Measurements from ENCODE around the gene RFPL3.
"Not testable (repeated sequence)": the region's sequence is repeated elsewhere in the genome, so short reads cannot be mapped to it uniquely, and the experiment has no call there.

The RFPL3 gene

DNA sequence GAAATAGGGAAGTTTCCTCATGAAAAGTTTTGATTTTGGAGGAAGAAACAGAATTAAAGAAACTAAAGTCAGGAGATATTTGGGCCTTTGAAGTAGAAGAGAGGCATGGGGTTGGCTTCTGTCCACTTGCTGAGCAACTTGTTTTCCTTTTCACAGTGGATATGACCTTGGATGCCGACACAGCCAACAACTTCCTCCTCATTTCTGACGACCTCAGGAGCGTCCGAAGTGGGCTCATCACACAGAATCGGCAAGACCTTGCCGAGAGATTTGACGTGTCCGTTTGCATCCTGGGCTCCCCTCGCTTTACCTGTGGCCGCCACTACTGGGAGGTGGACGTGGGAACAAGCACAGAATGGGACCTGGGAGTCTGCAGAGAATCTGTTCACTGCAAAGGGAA is 2.4 kb downstream of the RFPL3 start:
- H3K9me3 Mint-ChIP-seq, H3K4me3 Mint-ChIP-seq, H3K4me1 Mint-ChIP-seq, H3K36me3 Mint-ChIP-seq, H3K27me3 Mint-ChIP-seq, H3K27ac Mint-ChIP-seq: not testable (repeated sequence)

DNA sequence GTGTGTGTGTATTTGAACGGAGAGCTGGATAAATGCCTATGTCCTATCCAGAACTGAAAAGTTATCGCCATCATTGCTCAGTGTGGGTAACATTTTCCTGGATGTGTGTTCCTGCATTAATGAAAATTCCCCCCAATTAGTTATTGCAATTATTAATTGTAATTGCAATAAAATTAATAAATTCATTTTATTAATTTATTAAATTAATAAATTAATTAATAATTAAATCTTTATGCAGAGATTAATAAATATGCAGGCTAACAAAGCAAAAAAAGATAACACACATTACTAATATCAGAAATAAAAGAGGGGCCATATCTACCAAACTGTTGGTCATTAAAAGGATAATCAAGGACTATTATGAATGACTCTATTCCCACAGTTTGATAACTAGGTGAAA is 3.6 kb downstream of the RFPL3 start:
- Mint-ChIP-seq H3K9me3 (no peaks in the 10 kb centered on the region), H3K4me3 (no peak overlapping the region), H3K27me3 (no peaks in the 10 kb centered on the region), H3K36me3 (peaks cover 5% of the 10 kb centered on the region), H3K27ac (no peak overlapping the region), H3K4me1 (no peaks in the 10 kb centered on the region)

DNA sequence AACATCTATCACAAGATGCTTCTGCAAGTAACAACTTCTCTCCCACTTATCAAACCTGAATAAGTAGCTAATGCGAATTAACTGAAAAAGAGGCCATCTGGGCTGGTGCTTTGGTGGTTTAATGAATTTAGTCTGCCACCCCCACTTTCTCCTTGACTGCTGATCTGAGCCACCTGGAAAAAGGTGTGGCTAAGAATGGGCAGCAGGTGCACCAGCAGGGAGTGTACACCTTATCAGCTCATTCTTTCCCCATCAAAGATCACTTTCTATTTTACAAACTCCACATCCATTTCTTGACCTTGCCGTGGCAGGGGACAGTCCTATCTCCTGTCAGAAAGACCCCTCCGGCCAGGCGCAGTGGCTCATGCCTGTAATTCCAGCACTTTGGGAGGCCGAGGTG is 6.5 kb downstream of the RFPL3 start:
- peaks cover 10% of the 10 kb centered on the region for H3K36me3 Mint-ChIP-seq
- no peaks in the 10 kb centered on the region for H3K9me3 Mint-ChIP-seq
- H3K4me1 Mint-ChIP-seq = no peaks in the 10 kb centered on the region
- no peak overlapping the region for H3K27ac Mint-ChIP-seq
- H3K27me3 Mint-ChIP-seq = no peaks in the 10 kb centered on the region
- no peak overlapping the region for H3K4me3 Mint-ChIP-seq

DNA sequence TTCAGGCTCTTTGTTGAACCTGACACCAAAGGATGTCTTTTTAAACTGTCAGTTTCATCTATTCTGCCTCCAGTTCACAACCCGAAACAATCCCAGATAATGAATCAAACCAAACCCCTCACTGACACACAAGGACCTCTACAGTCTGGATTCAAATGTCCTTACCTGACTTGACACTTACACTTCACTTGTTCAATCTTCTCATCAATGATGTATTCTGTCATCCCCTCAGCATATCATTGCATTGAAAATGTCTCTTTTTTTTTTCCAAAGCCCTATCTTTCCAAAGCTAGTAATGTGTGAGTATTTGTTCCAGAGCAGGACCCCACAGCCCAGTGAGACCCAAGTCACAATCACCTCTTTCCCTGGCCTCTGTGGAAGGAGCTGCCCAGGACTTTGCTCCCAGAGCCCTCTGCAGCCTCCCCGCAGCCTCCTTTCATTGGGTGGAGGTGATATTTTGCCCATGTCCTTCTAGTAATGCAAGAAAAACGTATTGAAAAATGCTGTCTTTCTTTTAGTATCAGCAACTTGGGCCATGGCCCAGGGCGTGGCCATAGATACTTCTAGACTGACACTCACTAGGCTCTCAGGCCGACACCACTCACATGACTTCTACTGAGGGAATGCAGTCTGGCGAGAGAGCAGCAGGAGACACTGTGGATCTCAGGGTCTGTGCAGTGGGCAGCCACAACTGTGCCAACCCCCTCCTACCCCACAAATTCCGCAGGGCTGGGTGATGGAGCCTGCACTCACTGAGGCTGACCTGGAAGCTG is 18.2 kb downstream of the RFPL3 start:
- Mint-ChIP-seq H3K27me3 (no peaks in the 10 kb centered on the region), H3K27ac (no peak overlapping the region), H3K4me1 (no peaks in the 10 kb centered on the region), H3K9me3 (no peaks in the 10 kb centered on the region), H3K36me3 (peaks cover 3% of the 10 kb centered on the region), H3K4me3 (no peak overlapping the region)

DNA sequence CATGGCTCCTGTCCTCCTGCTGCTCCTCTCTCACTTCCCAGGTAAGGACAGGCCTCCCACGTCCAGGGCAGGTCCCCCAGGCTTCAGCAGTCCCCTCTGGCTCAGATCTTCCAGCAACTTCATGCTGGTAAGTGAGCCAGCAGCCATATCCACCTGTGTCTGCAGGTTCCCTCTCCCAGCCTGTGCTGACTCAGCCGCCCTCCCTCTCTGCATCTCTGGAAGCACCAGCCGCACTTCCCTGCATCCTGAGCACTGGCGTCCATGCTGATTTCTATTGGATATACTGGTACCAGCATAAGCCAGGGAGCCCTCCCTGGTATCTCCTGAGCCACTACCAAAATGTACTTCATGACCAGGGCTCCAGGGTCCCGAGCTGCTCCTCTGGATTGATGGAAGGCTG is 19.0 kb downstream of the RFPL3 start:
- Mint-ChIP-seq H3K36me3 (peaks cover 3% of the 10 kb centered on the region), H3K4me3 (no peak overlapping the region), H3K27ac (no peak overlapping the region)

DNA sequence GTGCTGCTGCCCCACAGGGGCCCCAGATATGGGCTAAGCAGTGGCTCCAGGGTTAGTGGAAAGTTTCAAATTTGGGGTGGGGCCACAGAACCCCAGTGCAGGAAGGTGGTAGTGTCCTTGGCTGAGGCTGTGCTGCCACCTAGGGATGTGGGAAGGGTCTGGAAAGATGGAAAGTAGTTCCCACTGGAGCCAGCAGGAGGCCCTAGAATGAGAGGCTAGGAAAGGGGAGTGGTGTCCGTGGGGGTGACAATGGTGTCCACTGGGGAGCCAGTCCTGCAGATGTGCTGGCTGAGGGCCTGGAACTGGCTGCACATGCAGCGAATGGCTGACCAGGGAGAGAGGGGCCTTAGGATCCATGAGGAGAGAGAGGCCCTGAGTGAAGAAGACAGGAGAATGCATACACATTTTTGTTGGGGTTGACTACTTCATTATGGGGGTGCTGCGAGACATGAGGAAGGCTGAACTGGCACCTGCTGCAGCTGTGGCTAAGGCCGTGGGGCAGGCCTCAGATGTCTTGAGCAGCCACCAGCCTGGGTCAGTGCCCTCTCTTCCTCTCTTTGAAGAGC is 21.1 kb downstream of the RFPL3 start:
- Mint-ChIP-seq H3K9me3 (no peaks in the 10 kb centered on the region), H3K4me1 (no peaks in the 10 kb centered on the region), H3K4me3 (no peak overlapping the region), H3K36me3 (peaks cover 3% of the 10 kb centered on the region), H3K27ac (no peak overlapping the region), H3K27me3 (no peaks in the 10 kb centered on the region)

More for the DNA sequence above, 19.0 kb downstream of the RFPL3 start:
- H3K9me3 Mint-ChIP-seq = no peaks in the 10 kb centered on the region
- H3K27me3 Mint-ChIP-seq = no peaks in the 10 kb centered on the region
- H3K4me1 Mint-ChIP-seq = no peaks in the 10 kb centered on the region

DNA sequence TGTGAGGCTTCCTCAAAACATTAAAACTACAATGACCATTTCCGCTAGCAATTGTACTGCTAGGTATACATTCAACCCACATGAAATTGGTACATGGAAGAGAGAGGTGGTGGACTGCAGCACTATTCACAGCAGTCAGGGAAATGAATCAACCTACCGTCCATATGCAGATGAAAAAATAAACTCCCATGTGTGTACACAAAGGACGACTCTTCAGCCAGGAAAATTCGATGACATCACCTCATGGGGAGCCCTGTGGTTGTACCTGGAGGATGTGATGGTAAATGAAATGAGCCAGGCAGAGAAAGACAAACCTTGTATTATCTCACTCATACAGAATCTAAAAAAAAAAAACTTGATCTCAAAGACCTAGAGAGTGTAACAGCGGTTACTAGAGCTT is 23.3 kb downstream of the RFPL3 start:
- no peaks in the 10 kb centered on the region for H3K9me3 Mint-ChIP-seq
- no peak overlapping the region for H3K4me3 Mint-ChIP-seq
- H3K27me3 Mint-ChIP-seq = no peaks in the 10 kb centered on the region
- peaks cover 5% of the 10 kb centered on the region for H3K36me3 Mint-ChIP-seq
- no peaks in the 10 kb centered on the region for H3K4me1 Mint-ChIP-seq
- no peak overlapping the region for H3K27ac Mint-ChIP-seq

DNA sequence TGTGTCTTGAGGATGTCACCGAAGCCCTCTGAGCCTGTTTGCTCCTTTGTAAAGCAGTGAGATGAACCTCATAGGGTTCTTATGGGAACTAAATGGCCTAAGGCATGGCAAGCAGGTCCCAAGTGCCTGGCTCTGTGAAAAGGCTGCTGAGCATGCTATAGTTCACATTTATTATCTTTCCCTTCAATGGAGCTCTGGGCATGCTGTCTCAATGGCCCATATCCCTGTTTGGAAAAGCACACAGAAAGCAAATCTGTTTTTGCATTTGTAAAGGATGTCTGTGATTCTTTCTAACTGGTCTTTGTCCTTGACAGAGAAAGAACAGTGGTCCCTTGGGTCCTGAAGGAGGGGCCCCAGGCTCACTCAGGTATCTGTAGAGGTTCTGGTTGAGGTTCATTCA is 28.0 kb downstream of the RFPL3 start:
- peaks cover 7% of the 10 kb centered on the region for H3K36me3 Mint-ChIP-seq
- H3K9me3 Mint-ChIP-seq = no peaks in the 10 kb centered on the region
- no peak overlapping the region for H3K27ac Mint-ChIP-seq
- no peaks in the 10 kb centered on the region for H3K27me3 Mint-ChIP-seq
- H3K4me1 Mint-ChIP-seq = no peaks in the 10 kb centered on the region
- no peak overlapping the region for H3K4me3 Mint-ChIP-seq

DNA sequence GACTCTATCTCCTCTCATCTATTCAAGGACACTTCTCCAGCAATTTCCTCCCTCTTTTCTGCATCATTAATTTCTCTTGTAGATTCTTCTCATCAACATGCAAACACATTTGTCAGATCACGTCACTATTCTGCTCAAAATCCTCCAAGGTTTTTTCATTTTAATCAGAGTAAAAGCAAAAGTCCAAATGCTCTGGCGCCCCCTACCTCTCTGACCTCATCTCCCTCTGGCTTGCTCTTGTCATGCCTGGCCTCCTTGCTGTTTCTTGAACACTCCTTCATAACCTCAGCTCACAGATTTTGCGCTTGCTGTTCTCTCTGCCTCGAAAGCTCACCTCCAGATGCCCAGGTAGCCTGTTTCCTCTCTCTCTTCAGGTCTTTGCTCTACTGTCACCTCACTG is 32.0 kb downstream of the RFPL3 start:
- H3K4me1 Mint-ChIP-seq = no peaks in the 10 kb centered on the region
- H3K9me3 Mint-ChIP-seq = no peaks in the 10 kb centered on the region
- H3K27ac Mint-ChIP-seq = peak overlapping the region; percentile 77
- no peaks in the 10 kb centered on the region for H3K27me3 Mint-ChIP-seq
- no peak overlapping the region for H3K4me3 Mint-ChIP-seq
- peaks cover 16% of the 10 kb centered on the region for H3K36me3 Mint-ChIP-seq

DNA sequence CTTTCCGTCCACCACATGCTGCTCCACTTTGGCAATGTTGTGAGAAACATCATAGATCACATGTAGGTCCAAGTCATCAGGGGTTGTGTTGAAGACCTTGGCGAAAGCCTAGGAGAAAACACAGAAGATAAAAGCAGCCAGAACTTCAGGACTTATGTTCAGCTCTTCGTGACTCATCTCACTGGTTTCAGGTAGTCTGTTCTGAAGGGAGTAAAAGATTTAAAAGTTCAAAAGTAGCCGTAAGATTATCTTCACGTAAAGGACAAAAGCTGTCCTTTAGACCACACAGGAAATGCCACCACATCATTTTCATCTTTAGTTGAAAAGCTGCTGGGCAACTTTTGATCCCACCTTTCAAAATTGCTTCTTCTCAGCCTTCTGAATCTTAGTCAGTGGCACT is 37.4 kb downstream of the RFPL3 start:
- Mint-ChIP-seq H3K9me3 (no peaks in the 10 kb centered on the region), H3K4me1 (peaks cover 5% of the 10 kb centered on the region), H3K27me3 (no peaks in the 10 kb centered on the region), H3K36me3 (peaks cover 21% of the 10 kb centered on the region), H3K4me3 (no peak overlapping the region), H3K27ac (peak overlapping the region; percentile 30)

DNA sequence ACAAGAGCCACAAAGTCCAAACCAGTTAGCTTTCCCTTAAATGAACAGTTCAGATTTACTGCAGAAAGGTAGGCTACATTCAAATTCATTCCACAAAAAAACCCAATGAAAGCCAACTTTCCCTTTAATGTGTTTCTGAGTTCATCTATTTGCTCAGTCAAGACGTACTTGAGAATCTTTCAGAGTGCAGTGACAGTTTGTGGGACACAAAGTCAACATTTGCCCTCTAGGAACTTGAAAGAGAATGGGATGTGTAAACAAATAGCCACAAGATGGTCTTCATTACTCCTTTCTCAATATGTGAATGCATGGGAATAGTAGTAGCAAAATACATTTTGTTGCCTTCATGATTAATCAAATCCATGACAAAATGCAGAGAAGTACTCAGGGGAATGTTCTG is 38.6 kb downstream of the RFPL3 start:
- Mint-ChIP-seq H3K4me3 (no peak overlapping the region), H3K27me3 (no peaks in the 10 kb centered on the region), H3K9me3 (no peaks in the 10 kb centered on the region), H3K27ac (no peak overlapping the region), H3K4me1 (peaks cover 5% of the 10 kb centered on the region), H3K36me3 (peaks cover 24% of the 10 kb centered on the region)

DNA sequence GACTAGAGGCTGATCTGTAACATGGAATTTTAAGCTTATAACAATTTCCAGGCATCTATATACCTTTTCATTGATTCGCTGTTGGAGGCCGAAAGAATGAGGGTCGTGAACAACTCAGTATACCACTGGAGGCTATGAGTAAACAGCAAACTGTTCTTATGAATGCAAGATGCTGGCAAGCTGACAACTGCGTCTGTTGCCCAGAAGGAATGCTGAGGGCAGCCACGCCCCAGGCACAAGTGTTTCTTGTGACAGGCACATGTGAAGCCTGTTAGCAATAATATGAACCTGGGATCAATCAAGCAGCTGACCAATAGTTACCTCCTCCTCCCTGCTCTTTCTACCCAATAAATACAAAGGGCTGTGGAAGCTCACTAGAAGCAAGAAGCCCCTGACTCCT is 39.1 kb downstream of the RFPL3 start:
- Mint-ChIP-seq H3K27me3 (no peaks in the 10 kb centered on the region), H3K27ac (no peak overlapping the region), H3K36me3 (peaks cover 23% of the 10 kb centered on the region), H3K4me1 (peaks cover 5% of the 10 kb centered on the region), H3K4me3 (no peak overlapping the region), H3K9me3 (no peaks in the 10 kb centered on the region)

DNA sequence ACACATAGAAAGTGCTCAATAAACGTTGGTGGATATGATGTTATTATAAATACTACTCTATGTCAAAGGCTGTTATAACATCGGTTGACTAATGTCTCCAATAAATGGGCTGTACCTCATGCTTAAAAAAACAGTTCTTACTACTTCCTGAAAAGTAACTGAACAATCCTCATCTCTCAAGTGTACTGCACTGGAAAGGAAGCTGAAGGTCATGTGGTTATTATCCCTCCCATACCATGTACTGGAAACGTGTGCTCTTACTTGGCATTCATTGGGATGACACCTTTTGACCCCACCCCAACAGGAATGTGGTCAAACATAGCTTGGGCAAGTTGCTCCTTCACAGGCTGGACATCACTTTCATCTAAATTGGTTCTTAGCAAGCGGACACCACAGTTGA is 43.8 kb downstream of the RFPL3 start:
- H3K36me3 Mint-ChIP-seq = peaks cover 12% of the 10 kb centered on the region

DNA sequence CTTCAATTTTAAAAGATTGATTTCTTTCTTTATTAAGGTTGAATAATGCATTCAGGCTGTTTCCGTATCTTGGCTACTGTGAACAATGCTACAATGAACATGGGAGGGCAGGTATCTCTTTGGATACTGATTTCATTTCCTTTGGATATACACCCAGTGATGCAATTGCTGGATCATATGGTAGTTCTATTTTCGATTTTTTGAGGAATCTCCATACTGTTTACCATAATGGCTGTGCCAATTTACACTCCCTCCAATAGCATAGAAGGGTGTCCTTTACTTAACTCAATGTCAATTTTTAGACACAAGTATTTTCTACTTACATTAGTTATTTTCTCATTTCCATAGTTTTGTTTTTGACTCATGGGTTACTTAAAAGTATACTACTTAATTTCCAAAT is 46.4 kb downstream of the RFPL3 start:
- H3K4me3 Mint-ChIP-seq = no peak overlapping the region
- H3K36me3 Mint-ChIP-seq = peaks cover 9% of the 10 kb centered on the region
- H3K27ac Mint-ChIP-seq = no peak overlapping the region
- H3K27me3 Mint-ChIP-seq = no peaks in the 10 kb centered on the region
- H3K9me3 Mint-ChIP-seq = no peaks in the 10 kb centered on the region
- peaks cover 17% of the 10 kb centered on the region for H3K4me1 Mint-ChIP-seq

More for the DNA sequence above, 43.8 kb downstream of the RFPL3 start:
- no peak overlapping the region for H3K4me3 Mint-ChIP-seq
- H3K27me3 Mint-ChIP-seq = no peaks in the 10 kb centered on the region
- no peaks in the 10 kb centered on the region for H3K9me3 Mint-ChIP-seq
- no peaks in the 10 kb centered on the region for H3K4me1 Mint-ChIP-seq
- H3K27ac Mint-ChIP-seq = no peak overlapping the region

DNA sequence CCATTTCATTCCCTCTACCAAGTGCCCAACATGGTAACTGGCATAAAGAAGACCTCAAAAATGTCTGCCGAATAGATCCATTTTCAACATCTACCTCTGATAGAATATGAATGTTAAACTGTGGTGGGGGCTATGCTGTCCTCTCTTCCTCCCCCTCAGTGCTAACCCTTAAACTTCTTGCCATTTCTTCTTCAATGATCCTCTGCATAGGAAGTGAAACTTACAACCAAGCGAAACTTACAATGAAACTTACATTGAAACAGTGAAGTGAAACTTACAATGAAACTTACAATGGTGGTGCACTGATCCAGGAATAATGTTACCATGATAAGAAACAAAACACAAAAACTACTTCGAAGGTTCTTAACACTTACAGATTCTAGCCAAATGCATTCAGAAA is 49.6 kb downstream of the RFPL3 start:
- Mint-ChIP-seq H3K27ac (no peak overlapping the region), H3K4me1 (peaks cover 46% of the 10 kb centered on the region), H3K9me3 (no peaks in the 10 kb centered on the region), H3K4me3 (no peak overlapping the region), H3K36me3 (peaks cover 5% of the 10 kb centered on the region), H3K27me3 (no peaks in the 10 kb centered on the region)

DNA sequence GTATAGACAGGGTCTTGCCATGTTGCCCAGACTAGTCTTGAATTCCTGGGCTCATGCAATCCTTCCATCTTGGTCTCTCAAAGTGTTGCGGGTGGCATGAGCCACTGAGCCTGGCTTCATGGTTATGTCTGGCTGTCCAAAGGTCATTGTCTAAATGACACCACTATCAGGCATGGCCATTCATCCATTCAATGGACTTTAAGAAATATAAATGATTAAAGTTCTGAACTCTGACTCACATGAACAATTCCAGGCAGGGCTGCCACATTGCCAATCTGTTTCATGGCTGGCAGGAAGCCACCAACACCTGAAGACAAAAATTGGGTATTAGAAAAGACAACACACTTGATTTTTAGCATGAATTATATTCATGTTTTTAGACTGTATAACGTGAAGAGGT is 50.3 kb downstream of the RFPL3 start:
- H3K27ac Mint-ChIP-seq = no peak overlapping the region

DNA sequence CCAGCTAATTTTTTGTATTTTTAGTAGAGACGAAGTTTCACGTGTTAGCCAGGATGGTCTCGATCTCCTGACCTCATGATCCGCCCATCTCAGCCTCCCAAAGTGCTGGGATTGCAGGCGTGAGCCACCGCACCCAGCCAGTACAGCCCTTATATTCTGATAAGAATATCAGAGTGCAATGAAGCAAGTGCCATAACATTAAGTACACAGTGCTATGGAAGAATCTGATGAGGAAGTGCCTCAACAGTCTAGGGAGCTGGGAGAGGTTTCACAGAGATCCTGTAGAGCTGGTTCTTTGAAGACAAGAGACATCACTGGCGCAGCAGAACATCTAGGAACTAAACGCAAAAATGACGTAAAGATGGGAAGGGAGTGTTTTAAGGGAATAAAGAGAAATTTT is 52.3 kb downstream of the RFPL3 start:
- peak overlapping the region; percentile 66 for H3K27ac Mint-ChIP-seq
- peak overlapping the region; percentile 99 for H3K4me3 Mint-ChIP-seq
- no peaks in the 10 kb centered on the region for H3K27me3 Mint-ChIP-seq
- H3K4me1 Mint-ChIP-seq = peaks cover 55% of the 10 kb centered on the region
- no peaks in the 10 kb centered on the region for H3K9me3 Mint-ChIP-seq
- peaks cover 5% of the 10 kb centered on the region for H3K36me3 Mint-ChIP-seq

More for the DNA sequence above, 50.3 kb downstream of the RFPL3 start:
- Mint-ChIP-seq H3K9me3 (no peaks in the 10 kb centered on the region), H3K36me3 (peaks cover 5% of the 10 kb centered on the region), H3K4me1 (peaks cover 52% of the 10 kb centered on the region), H3K4me3 (peak overlapping the region; percentile 7), H3K27me3 (no peaks in the 10 kb centered on the region)

Data from activated naive CD4-positive, alpha-beta T cell treated with anti-CD3 and anti-CD28 coated beads, Interleukin-2, amount 50 U/mL, for 24 hours (primary cell).